IPS-18c (cell line): ENCODE data around the gene GPR139.
A peak's percentile ranks its signal among the peaks of the same experiment; 100 is the strongest.

ENCODE experiments used
- H3K4me3 ChIP-seq: 2 replicates; pipeline ENCODE4 v1.7.0; 2013; ENCODE audit warnings: low read depth, mild to moderate bottlenecking, low read length, moderate library complexity; ENCODE audit not compliant: insufficient read depth
- H3K9me3 ChIP-seq: one replicate; pipeline ENCODE4 v1.6.1; 2013; ENCODE audit warnings: mild to moderate bottlenecking, low read length, moderate library complexity; ENCODE audit not compliant: control insufficient read depth, insufficient read depth

GPR139 gene

DNA sequence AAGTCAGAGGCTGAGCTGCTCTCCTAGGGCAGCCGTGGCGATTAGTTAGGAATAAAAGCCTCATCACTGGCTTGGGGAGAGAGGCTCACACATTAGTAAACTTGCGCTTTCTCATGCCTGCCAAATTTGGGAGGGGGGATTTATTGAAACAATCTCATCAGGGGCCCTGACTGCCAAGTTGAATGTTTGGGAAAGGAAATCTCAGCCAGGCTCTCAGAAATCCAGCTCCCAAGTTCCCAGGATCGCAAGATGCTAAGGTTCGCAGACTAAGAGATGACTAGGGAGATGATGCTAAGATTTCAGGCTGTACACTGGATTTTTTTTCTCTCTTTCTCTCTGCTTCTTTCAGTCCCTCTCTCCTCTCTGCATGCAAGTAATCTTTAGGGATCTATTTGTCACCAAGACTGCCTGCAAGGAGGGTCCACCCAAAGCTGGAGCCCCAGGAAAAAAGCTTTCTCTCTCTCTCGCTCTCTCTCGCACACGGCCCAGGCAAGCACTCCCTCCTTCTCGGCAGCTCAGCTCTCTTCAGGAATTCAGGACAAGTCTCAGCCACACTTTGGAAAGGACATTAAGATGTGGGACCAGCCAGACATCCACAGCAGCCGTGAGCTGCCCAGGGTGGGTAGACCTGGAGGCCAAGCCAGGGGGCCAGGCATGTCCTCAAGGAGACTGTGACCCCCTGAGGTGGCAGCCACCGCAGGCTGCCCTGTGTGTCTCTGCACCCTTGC, 1.4 kb downstream of the GPR139 start:
- H3K4me3 ChIP-seq: peak overlapping the region; percentile 62; the same call in 1 of the 2 replicates
- no peaks in the 10 kb centered on the region for H3K9me3 ChIP-seq

DNA sequence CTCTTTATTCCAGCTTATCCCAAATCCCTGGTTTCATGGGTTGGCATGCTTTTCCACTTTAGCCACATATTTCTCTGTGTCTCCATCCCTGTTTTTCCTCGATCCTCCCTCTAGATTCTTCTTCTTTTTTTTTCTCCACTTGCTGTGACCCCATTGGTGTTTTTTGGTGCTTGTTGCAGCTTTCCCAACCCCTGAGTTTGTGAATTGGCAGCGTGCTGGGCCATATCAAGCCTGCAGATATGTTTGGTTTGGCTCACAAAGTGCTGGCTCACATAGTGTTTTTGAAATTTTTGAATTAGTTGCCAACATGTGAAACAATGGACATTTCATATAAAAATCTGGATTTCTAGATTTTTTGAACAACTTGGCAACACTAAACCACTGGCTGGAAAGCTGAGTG, 8.8 kb downstream of the GPR139 start:
- H3K9me3 ChIP-seq: no peaks in the 10 kb centered on the region

DNA sequence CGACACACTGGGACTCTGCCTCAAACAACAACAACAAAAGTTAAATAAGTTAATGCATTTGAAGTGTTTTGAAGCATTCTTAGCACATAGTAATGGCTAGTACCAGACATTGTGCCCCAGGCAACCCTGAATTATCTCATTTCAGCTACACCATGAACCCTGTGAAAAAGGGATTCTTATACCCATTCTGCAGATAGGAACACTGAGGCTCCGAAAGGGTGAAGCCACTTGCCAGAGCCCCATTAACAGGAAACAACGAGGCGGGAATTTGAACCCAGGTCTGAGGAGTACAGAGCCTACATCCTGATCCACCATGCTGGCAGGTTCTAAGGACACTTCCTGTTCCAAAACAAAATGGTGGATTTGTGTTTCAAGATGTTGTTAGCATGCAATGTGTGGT, 9.2 kb downstream of the GPR139 start:
- Histone ChIP-seq H3K4me3 (no peak overlapping the region), H3K9me3 (no peaks in the 10 kb centered on the region)

More for the DNA sequence above, 8.8 kb downstream of the GPR139 start:
- no peak overlapping the region for H3K4me3 ChIP-seq

DNA sequence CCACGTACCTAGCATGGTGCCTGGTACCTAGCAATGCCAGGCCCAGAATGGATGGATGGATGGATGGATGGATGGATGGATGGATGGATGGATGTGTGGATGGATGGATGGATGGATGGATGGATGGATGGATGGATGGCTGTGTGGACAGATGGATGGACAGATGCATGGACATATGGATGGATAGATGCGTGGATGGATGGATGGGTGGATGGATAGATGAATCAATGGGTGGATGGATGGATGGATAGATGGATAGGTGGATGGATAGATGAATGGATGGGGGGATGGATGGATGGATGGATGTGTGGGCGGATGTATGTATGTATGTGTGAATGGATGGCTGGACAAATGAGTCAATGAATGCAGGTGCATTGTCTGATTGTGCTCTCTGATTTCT, 12.6 kb downstream of the GPR139 start:
- no peaks in the 10 kb centered on the region for H3K9me3 ChIP-seq
- H3K4me3 ChIP-seq: no peak overlapping the region

DNA sequence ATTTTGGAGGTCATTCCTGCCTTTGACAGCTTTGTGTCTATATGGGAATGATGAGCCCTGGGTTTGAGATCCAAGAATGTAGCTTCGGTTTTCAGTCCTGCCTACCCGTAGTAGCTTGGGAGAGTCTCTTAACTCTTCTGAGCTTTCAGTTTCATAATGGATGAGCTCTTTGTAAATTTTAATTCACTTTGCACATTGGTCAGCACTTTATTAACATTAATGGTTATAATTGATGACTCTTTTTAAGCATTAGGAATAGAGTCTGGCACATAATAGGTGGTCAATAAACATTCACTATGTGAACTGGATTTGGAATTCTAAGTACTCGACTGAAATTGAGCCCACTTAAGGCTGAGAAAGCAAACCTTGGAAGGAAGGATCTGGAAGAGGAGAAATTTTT, 17.3 kb downstream of the GPR139 start:
- H3K4me3 ChIP-seq: no peak overlapping the region

DNA sequence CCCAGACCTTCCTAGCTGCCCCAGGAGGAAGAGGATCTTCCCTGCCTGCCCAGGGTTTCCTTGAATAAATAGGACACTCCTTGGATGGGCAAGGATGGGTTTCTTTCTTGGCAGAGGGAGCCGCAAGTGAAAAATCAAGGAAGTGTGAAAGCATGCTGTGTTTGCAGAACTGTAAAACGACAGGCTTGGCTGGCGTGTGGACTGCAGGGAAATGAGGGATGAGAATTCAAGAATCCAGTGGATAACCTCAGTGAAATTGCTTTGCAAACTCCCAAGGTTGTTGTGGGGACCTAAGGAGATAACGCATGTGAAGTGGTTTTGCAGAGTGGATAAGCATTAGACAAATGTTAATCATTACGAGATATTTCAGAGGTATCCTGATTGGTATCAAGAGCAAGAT, 20.4 kb downstream of the GPR139 start:
- no peaks in the 10 kb centered on the region for H3K9me3 ChIP-seq
- no peak overlapping the region for H3K4me3 ChIP-seq

More for the DNA sequence above, 17.3 kb downstream of the GPR139 start:
- no peaks in the 10 kb centered on the region for H3K9me3 ChIP-seq

DNA sequence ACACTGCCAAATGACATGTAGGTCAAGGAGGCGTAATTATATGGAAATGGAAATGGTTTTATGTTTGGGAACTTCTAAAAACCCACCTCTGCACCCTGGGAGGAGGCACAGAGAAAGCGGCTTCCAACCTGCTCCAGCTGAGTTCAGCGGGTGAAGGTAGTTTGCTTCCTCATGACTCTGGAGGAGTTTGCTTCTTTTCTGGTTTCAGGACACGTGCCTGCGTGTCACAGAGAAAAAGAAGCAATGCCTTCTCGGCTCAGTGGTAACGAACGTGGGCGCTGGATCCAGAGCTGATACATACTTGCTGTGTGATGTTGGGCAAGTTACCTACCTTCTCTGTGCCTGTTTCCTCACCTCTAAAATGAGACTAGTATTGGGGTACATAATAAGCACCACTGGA, 22.1 kb downstream of the GPR139 start:
- Histone ChIP-seq H3K9me3 (no peaks in the 10 kb centered on the region), H3K4me3 (no peak overlapping the region)

DNA sequence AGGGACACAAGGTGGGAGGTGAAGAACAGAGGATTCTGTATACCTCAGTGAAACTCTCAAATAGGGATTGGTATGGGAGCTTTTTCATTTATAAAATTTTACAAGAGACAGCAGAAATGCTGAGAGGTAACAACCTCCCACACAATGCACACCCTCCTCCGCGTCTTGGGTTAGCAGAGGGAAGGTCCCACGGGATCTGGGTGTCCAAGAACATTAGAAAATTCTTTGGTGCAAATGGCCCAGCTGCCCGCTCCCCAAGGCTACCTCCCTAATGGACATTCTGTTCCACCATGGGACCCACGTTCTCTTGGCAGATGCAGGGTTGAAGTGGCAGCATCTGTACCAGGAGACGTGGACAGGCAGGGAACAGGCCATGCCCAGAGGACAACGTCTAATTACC, 22.5 kb downstream of the GPR139 start:
- H3K9me3 ChIP-seq: no peaks in the 10 kb centered on the region
- no peak overlapping the region for H3K4me3 ChIP-seq

DNA sequence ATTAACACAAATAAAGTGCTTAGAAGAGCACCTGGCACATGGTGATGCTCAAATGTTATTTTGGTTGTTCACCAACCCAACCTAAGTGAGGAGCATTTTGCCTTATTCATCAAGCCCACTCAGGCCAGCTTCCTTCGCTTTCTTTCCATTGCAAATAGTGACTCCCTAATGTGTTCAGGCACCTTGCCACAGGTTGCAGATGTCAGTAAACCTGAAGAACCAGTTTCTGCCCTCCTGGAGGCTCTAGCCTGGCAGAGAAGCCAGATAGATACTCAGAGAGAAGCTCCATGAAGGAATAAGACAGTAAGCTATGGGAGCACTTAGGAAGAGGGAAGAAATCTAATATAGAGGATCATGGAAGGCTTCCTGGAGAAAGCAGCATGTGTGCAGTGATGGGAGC, 23.9 kb downstream of the GPR139 start:
- Histone ChIP-seq H3K4me3 (no peak overlapping the region), H3K9me3 (no peaks in the 10 kb centered on the region)

DNA sequence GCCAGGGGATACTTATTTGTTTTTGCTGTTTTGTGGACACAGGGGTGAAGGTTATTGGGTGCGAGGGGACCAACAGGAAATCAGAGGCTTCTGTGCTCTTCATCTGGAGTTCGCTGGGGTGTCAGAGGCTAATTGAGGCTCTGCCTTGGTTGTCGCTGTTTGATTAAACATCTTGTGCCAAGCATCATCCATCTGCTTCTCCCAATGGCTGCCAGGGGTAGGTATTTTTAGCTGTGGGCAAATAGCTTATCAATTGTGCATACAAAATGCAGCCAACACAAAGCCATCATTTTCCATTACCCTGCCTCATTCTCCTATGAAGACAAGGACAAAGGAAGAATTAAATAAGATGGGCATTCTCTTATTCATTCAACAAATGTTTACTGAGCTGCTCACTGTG, 27.8 kb downstream of the GPR139 start:
- no peaks in the 10 kb centered on the region for H3K9me3 ChIP-seq
- no peak overlapping the region for H3K4me3 ChIP-seq

DNA sequence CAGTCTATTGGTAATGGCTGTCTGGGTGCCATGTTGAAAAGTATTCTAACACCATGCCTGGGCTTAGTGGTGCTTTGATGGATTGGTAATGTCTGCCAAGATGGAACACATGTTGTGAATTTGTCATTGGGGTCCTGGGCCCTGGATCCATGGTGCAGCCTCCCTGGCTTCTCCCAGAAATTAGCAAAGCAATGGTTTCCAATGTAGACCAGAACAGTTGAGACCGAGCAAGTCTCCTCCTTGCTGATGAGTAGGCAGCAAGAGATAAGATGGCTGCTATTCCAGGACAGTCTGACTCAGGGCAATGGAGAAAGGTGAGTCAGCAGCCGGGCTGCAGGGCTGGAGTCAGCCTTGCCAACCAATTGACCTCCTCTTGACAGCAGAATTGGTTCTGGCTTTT, 30.8 kb downstream of the GPR139 start:
- Histone ChIP-seq H3K4me3 (no peak overlapping the region), H3K9me3 (no peaks in the 10 kb centered on the region)

DNA sequence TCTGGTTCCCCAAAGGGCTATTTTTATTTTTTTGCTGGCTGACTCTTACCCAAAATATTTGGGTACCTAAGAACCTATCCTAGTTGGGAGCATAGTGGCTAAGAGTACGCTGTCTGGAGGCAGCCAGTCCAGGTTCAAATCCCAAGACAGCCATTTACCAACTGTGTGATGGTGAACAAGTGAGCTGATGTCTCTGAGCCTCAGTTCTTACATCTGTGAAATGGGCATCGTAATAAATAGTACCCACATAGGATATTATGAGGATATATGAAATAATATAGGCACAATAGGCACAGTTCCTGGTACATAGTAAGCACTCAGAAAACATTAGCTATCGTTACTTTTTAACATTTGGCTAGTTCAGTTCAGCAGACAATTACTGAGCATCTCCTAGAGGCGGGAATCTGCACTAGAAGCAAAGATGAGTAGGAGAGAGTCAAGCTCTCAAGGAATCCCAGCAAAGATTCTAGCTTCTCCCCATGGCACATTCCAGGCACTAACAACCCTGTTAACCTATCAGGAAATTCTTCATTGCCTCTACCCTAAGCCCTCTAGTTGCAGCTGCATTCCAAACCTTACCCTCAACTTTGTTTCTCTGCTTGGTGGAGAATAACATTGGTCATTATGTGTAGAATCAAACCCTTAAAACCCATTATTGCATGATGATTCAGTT, 31.6 kb downstream of the GPR139 start:
- no peaks in the 10 kb centered on the region for H3K9me3 ChIP-seq
- no peak overlapping the region for H3K4me3 ChIP-seq

DNA sequence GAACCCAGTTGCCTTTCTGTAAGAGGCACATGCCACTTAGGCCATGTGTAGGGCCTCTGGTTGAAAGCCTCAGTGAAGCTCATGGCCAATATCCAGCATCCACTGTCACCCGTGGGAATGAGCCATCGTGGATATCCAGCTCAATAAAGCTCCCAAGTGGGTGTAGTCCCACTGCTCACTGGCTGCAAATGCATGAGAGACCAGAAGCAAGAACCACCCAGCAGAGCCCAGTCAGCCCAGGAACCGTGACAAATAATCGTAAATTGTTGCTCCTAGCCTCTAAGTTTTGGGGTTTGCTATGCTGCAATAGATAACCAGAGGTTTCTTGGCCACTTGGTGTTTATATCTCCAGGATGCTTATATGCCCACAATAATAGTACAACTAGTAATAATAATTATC, 33.7 kb downstream of the GPR139 start:
- Histone ChIP-seq H3K4me3 (no peak overlapping the region), H3K9me3 (no peaks in the 10 kb centered on the region)

DNA sequence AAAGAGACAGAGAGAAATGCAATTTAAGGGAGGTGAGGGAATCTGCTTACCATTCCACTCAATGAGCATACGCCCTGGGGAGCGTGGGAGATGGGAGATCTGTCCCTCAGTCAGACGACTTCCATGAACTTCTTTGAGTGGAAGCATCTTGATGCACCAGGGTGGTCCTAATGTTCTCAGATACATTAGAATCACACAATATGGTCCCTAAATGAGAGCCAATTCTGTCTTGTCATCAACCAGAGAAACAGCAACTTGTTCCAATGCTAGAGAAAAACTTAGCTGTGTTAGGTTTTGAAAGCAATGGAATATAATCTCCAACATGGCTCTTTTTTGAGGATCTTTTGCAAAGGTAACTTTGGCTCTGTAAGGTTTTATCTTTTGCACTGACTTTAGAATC, 44.1 kb downstream of the GPR139 start:
- H3K9me3 ChIP-seq: no peaks in the 10 kb centered on the region
- H3K4me3 ChIP-seq: no peak overlapping the region

DNA sequence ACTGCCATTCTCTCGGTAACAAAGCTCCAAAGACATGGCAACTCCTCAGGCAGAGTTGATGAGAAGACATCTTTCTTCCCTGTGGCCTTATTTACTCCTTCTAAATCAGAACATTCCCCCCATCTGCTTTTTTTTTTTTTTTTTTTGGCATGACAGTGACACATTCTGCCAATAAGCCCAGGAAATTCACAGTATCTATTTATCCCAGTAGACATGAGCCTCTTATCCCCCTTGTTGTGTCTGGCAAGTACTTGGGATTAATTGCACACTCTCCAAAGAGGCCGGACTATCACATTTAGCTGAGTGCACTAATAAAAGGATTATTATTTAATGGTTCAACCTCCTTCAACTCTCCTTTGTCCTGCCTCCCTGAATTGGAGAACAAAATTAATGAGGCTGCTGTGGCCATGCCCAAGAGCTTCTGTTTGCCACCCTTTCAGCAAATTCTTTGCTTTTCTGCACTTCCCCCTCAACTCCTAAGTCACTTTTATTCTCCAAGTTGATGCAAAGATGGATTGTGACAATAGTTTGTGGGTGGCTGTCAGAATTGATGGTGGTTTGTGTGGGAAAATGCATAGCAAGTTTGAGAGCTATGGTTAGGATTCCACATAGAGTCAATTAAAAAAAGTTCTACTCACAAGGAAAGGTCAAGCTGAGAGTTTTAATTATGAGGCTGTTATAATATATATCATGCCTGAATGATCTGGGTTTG, 47.2 kb downstream of the GPR139 start:
- Histone ChIP-seq H3K4me3 (no peak overlapping the region), H3K9me3 (no peaks in the 10 kb centered on the region)

DNA sequence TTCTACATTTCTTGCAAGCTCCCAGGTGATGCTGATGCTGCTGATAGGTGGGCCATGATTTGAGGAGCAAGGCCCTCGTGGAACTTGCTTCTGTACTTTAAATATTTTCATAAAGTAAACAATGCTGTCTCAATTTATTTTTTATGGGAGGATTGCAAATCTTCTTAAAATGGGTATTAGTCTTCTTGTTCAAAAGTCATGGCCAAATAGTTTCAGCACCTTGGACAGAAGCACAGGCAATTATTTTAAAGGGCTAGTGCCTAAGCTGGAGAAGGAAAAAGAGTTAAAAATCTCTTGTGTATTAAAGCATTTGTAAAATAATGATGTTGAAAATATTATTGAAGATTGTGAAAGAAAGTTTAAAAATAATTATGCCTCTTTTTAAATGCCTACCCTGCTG, 50.5 kb downstream of the GPR139 start:
- H3K4me3 ChIP-seq: no peak overlapping the region
- no peaks in the 10 kb centered on the region for H3K9me3 ChIP-seq

DNA sequence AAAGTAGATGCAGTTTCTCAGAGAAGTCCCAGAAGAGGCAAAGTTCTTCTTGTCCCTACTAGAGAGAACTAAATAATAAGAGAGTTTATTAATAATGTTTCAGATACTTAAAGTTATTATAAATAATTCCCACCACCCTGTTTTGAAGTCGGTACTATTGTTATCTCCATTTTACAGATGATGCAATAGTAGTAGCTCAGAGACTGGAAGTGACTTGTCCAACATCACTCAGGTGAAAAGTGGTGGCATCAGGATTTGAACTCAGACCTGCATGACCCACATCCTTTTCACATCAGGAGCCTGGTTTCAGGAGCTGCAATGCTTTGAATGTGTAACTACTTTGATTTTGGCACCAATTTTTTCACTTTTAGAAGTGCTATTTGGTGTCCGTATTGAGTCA, 52.7 kb downstream of the GPR139 start:
- H3K9me3 ChIP-seq: no peaks in the 10 kb centered on the region
- H3K4me3 ChIP-seq: no peak overlapping the region

DNA sequence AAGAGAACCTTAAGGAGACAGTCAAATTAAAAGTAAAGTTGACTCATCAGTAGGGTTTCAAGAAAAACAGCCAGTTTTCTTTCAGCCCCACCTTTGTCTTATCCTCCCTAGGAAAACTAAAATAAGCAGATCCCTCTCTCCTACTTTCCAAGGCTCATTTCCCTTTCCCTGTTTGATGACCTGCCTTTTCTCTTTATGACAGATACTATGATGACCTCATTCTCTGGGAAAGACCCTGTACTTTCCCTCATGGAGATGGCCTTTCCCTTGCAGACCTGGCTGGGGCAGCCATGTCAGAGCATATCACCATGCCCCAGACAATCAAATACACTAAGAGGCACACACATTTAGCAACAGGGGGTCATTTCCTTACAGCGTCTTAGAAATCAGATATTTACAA, 53.6 kb downstream of the GPR139 start:
- Histone ChIP-seq H3K4me3 (no peak overlapping the region), H3K9me3 (no peaks in the 10 kb centered on the region)
